ENCODE data around the gene LENG8.

Gene LENG8

DNA sequence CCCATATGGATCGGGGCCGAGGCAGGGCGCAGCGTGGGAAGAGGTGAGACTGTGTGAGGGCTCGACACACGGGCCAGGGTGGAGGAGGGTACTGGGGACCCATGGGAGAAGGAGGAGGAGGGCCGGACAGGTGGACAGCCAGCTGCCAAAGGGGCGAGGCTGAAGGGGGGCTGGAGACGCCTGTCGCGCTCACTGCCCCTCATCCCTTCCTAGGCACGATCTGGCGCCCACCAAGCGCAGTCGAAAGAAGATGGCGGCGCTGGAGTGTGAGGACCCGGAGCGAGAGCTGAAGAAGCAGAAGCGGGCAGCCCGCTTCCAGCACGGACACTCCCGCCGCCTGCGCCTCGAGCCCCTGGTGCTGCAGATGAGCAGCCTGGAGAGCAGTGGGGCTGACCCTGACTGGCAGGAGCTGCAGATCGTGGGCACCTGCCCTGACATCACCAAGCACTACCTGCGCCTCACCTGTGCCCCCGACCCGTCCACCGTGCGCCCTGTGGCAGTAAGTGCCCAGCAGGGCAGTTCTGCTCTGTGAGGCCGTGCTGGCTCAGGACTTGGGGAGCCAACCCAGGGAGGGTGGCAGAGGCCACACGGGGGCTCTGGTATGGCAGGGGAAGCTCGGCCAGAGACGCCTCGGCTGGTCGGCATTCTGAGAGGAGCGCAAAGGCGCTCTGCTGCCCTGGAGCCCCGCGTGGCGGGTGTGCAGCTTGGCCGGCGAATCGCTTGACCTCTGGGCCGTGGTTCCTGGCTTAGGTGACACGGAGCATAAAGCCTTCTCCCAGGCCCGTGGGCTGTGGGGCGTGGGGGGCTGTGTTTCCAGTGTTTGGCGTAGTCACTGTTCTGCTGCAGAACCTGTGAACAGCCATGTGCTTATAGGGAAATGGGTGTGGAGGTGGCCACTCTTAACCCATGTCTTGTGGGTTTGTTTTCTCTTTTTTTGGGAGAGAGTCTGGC is 7.7 kb downstream of the LENG8 start:
- no peak overlapping the region for H3K4me3 ChIP-seq (ENCODE audit: low read depth, low read length)
- TF ChIP-seq, protein P1, sequence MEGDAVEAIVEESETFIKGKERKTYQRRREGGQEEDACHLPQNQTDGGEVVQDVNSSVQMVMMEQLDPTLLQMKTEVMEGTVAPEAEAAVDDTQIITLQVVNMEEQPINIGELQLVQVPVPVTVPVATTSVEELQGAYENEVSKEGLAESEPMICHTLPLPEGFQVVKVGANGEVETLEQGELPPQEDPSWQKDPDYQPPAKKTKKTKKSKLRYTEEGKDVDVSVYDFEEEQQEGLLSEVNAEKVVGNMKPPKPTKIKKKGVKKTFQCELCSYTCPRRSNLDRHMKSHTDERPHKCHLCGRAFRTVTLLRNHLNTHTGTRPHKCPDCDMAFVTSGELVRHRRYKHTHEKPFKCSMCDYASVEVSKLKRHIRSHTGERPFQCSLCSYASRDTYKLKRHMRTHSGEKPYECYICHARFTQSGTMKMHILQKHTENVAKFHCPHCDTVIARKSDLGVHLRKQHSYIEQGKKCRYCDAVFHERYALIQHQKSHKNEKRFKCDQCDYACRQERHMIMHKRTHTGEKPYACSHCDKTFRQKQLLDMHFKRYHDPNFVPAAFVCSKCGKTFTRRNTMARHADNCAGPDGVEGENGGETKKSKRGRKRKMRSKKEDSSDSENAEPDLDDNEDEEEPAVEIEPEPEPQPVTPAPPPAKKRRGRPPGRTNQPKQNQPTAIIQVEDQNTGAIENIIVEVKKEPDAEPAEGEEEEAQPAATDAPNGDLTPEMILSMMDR (conservative IDR thresholded peaks at IDR 0.05; ENCODE audit: low read depth, low read length): no peak
- DNase-seq (ENCODE audit: low read depth): no peak

DNA sequence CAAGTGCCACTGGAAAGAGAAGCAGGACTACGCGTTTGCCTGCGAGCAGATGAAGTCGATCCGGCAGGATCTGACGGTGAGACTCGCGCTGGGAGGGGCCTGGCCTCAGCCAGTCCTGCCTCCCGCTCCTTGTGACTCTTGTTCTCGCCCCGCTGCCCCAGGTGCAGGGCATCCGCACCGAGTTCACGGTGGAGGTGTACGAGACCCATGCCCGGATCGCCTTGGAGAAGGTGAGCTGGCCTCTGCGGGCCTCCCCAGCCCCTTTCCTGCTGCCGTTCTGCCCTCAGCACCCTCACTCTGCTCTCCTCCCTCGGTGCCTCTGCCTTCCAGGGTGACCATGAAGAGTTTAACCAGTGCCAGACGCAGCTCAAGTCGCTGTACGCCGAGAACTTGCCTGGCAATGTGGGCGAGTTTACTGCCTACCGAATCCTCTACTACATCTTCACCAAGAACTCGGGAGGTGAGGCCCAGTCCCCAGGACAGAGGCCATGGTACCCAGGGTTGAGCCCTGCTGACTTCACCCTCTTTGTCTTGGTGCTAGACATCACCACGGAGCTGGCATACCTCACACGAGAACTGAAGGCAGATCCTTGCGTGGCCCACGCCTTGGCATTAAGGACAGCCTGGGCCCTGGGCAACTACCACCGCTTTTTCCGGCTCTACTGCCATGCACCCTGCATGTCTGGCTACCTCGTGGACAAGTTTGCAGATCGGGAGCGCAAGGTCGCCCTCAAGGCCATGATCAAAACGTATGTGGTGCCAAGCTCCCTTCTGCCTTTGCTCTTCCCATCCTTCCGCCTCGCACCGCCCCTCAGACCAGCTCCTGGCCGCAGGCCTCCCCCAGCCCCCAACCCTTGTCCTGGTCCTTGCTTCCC is 9.0 kb downstream of the LENG8 start:
- H3K4me3 ChIP-seq (ENCODE audit: low read depth, low read length): no peak overlapping the region
- TF ChIP-seq, protein P1 (conservative IDR thresholded peaks at IDR 0.05; ENCODE audit: low read depth, low read length): no peak
- DNase-seq (ENCODE audit: low read depth): no peak

DNA sequence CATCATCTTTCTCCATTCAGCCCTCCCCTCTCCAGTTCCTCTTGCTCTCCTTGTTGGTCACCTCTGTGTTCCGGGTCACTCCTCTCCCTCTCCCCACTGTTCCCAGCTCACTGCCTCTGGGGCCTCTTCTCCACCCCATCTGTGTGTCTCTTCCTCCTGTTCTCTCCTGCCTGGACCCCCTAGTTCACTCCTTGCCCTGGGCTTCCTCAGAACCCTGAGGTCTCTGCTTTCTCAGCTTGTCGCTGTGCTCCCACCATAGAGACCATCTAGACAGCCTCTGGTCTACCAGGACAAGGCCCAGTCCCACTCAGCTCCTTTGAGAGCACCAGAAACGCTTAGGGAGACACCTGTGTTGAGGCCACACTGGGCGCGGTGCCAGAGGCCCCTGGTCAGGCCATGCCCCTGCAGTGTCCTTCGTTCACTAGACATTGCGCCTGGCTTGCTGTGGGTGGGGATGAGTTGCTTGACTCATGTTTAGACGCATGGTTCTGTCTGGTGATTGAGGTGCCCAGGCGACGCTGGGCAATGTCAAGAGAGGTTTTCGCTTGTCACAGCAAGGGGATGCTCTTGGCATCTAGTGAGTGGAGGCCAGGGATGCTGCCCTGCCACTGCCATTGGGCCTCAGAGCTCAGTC is 9.8 kb downstream of the LENG8 start:
- no peak overlapping the region for H3K4me3 ChIP-seq (ENCODE audit: low read depth, low read length)
- DNase-seq (ENCODE audit: low read depth): no peak

DNA sequence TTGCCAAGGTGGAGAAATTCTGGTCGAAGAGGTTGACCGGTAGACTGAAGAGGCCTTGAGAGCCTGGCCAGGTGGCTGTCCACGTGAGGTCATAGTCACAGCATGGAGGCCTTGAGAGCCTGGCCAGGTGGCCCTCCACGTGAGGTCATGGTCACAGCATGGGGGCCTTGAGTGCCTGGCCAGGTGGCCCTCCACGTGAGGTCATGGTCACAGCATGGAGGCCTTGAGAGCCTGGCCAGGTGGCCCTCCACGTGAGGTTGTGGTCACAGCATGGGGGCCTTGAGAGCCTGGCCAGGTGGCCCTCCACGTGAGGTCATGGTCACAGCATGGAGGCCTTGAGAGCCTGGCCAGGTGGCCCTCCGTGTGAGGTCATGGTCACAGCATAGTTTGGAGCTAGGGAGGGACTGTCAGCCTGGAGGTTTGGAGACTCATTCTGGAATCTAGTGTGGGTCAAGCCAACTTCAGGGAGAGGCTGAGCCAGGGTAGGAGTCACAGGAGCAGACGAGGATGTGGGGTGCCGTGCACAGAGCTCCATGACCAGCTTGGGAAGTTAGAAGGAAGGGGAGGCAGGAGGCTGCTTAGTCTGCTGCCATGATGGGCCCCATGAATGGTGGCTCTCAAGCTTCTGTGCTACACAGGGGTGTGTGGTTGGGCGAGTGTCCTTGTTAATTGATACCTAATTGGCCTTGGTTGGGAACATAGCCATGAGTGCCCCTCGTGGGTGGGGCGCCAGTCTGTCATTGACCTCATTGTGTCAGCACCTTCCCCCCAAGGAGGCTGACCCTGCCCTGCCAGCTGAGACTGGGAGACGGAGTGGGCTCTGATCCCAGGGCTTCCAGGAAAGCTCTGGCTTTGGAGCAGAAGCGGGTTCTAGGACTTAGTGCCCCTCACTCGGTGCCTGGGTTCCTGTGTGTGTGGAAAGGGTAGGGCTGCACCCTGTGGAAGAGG is 10.6 kb downstream of the LENG8 start:
- no peak for DNase-seq (ENCODE audit: low read depth)
- TF ChIP-seq, protein P1 (conservative IDR thresholded peaks at IDR 0.05; ENCODE audit: low read depth, low read length): no peak
- H3K4me3 ChIP-seq (ENCODE audit: low read depth, low read length): no peak overlapping the region

More for the DNA sequence above, 9.8 kb downstream of the LENG8 start:
- TF ChIP-seq, protein P1 (conservative IDR thresholded peaks at IDR 0.05; ENCODE audit: low read depth, low read length): no peak

DNA sequence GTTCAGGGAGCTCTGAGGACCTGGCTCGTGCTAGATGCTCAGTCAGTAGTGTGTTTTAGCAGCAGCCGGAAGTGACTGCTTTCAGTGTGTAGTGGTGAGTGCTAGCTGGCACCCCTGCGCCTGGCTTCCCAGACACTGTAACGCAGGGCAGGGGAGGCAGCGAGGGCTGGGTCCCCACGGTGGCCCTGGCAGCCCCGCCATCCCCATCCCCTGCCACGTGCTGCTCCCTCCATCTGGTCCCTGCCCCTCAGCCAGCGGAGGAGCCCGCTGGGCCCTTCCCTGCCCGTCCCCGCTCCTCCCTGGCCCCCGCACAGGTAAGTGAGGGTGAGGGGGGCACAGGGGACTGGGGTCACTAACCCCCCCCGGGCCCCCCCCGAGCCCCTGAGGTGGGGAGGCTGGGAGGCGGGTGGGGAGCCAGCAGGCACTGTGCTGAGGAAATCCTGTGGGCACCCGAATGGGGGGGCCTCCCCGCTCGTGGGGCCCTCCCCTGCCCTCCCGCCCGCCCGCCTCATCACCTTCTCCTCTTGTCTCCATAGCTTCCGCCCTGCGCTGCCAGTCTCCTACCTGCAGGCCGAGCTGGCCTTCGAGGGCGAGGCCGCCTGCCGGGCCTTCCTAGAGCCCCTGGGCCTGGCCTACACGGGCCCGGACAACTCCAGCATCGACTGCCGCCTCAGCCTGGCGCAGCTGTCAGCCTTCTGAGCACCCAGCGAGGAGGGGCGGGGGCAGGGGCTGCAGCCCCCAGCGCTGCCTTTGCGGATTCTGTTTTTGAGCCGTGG is 11.4 kb downstream of the LENG8 start:
- TF ChIP-seq, protein P1 (conservative IDR thresholded peaks at IDR 0.05; ENCODE audit: low read depth, low read length): no peak
- DNase-seq (ENCODE audit: low read depth): no peak
- H3K4me3 ChIP-seq (ENCODE audit: low read depth, low read length): no peak overlapping the region

All from choroid plexus epithelial cell (primary cell).